Smooth muscle cell of the umbilical artery (primary cell): Measurements from ENCODE around the gene POMC. TPM values are rescaled to one million over a fixed set of nuclear protein-coding genes. Genes with fewer than 3 reads are reported as not detected.

Experiments used
- total RNA-seq: library from RNA; depleted of rRNA; stranded (reverse); fragments of >200 nt; gene quantifications from 2 replicates; pipeline ENCODE4 v1.2.3, GENCODE V29; 2014

POMC gene
- total RNA-seq = 1.0 and 1.5 TPM in 2 replicates

DNA sequence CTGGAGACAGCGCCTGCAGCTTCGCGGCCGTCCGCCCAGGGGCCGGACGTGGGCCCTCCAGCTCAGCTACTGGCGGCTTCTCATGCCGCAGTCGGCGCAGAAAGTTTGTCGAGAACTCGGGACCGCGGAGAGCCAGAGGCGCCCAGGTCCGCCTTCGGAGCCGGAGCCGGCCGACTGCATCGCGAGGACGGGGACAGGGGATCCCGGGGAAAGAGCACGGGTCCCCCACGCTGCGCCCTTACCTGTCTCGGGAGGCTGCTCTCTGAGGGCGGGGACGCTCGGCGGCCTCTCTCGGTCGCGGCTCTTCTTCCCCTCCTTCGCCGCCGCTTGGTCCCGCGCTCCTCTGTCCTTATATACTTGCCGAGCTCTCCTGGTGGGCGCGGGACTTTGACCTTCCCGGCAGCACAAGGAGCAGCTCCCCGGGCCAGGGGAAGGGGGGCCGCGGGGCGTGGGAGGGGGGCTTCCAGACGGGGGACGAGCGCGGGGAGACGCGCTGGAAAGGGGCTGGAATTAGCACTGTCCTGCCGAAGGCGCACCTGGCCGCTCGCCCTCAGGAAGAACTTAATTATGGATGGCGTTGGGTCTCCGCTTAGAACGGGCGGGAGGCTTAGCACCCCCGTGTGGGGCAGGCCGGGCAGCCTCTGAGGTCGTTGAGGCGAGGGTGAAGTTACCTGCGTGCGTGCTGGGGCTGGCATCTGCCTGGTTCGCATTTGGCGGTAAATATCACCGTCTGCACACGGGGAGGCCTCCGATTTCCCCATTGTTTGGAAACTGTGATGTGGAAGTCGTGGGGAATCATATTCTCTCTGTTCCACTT, at the start of gene POMC:
POMC (minus strand) TSS at position 325 of the 817 bp plus-strand sequence. CDS start 3,808 bp downstream, outside the sequence.

Other genes starting within 250 kb of the POMC start
- 13.1 and 36.2 TPM in 2 replicates for gene ADCY3, start 248.3 kb downstream of the POMC start, total RNA-seq
- 4.4 and 7.1 TPM in 2 replicates for gene DNAJC27, start 196.6 kb downstream of the POMC start, total RNA-seq
- gene EFR3B, start 126.5 kb downstream of the POMC start, total RNA-seq = 1.4 and 2.4 TPM in 2 replicates
- gene DNMT3A, start 173.3 kb upstream of the POMC start, total RNA-seq = 13.7 and 14.8 TPM in 2 replicates